HG03558 (cell line): ENCODE measurements around the gene C19orf81.

Experiments used
- ATAC-seq: cut with Tn5 transposase; IDR thresholded peaks from one replicate; pipeline ENCODE4 v1.9.1; 2021; ENCODE audit warnings: moderate number of reproducible peaks; ENCODE audit not compliant: unreplicated experiment; ENCODE audit errors: extremely low read depth

Gene C19orf81

GRCh38 chr19:50628551-50628950 is 20.7 kb upstream of the C19orf81 start:
- no peak for ATAC-seq

- no peak for ATAC-seq
These were observed 20.1 kb upstream of the C19orf81 start for GRCh38 chr19:50629194-50629593.

- no peak for ATAC-seq
These were observed 19.4 kb upstream of the C19orf81 start for GRCh38 chr19:50629801-50630200.

GRCh38 chr19:50632151-50632835 is 17.0 kb upstream of the C19orf81 start:
- no peak for ATAC-seq

GRCh38 chr19:50633359-50633758 is 15.9 kb upstream of the C19orf81 start:
- no peak for ATAC-seq

- no peak for ATAC-seq
These were observed 15.3 kb upstream of the C19orf81 start for GRCh38 chr19:50633973-50634372.

- no peak for ATAC-seq
These were observed 12.7 kb upstream of the C19orf81 start for GRCh38 chr19:50636317-50637085.

GRCh38 chr19:50638600-50638999 is 10.6 kb upstream of the C19orf81 start:
- no peak for ATAC-seq

GRCh38 chr19:50639121-50640112 is 9.8 kb upstream of the C19orf81 start, which contains the start of gene SYT3:
Gene SYT3 (minus strand): TSS chr19:50639881. CDS start chr19:50637411, 2,470 bp downstream.
- ATAC-seq, result no peak

- ATAC-seq, result no peak
These were observed 8.9 kb upstream of the C19orf81 start for GRCh38 chr19:50640368-50640767.

- no peak for ATAC-seq
These were observed 4.8 kb upstream of the C19orf81 start for GRCh38 chr19:50644315-50644915.

GRCh38 chr19:50645107-50645506 is 4.1 kb upstream of the C19orf81 start:
- no peak for ATAC-seq

- no peak for ATAC-seq
These were observed 3.0 kb upstream of the C19orf81 start for GRCh38 chr19:50646074-50646807.

GRCh38 chr19:50647879-50648615 is 1.2 kb upstream of the C19orf81 start:
- ATAC-seq, result no peak

- no peak for ATAC-seq
These were observed 586 bp upstream of the C19orf81 start for GRCh38 chr19:50648659-50649058.

- no peak for ATAC-seq
These were observed 1.9 kb downstream of the C19orf81 start for GRCh38 chr19:50651174-50651573.

GRCh38 chr19:50652722-50653121 is 3.5 kb downstream of the C19orf81 start:
- ATAC-seq, result no peak

- ATAC-seq, result no peak
These were observed 5.6 kb downstream of the C19orf81 start for GRCh38 chr19:50654882-50655281.

GRCh38 chr19:50657222-50657669 is 8.0 kb downstream of the C19orf81 start:
- ATAC-seq, result no peak
